Umbilical cord (tissue), 2 donors: Measurements from ENCODE around the gene KRTAP5-4. TPM values are rescaled to one million over a fixed set of nuclear protein-coding genes. Genes with fewer than 3 reads are reported as not detected.
"Not testable (repeated sequence)": the region's sequence is repeated elsewhere in the genome, so short reads cannot be mapped to it uniquely, and the experiment has no call there.

ENCODE experiments used
- DNase-seq: peaks from one replicate; pipeline ENCODE4 v3.0.0-alpha.2; 2015; ENCODE audit warnings: low spot score
- total RNA-seq: library from RNA; depleted of rRNA; stranded (reverse); fragments of >200 nt; gene quantifications from one replicate; pipeline ENCODE4 v1.2.3, GENCODE V29; 2014; ENCODE audit warnings: low replicate concordance; ENCODE audit not compliant: insufficient read depth

The KRTAP5-4 gene
- total RNA-seq, 1 donor from 2014 or later = not detected

- DNase-seq = peak; percentile 84
Measured at GRCh38 chr11:1652771-1653540, 31.0 kb upstream of the KRTAP5-4 start.

DNA sequence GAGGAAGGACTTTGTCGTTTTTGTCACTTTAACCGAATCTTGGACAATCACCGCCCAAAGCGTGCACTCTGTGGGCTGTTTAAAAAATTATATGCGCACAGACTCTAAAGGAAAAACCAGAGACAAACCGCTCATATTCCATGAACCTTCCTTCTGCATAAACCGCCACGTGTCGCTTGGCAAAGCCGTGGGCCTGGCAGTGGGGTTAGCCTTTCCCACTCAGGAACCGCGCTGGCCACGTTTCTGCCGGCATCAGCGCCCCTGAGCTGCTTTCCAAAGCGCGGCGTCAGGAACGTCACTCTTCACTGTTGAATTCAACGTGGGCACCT, 30.5 kb upstream of the KRTAP5-4 start:
- DNase-seq = no peak

GRCh38 chr11:1652026-1652425, 30.1 kb upstream of the KRTAP5-4 start:
- DNase-seq = no peak

DNA sequence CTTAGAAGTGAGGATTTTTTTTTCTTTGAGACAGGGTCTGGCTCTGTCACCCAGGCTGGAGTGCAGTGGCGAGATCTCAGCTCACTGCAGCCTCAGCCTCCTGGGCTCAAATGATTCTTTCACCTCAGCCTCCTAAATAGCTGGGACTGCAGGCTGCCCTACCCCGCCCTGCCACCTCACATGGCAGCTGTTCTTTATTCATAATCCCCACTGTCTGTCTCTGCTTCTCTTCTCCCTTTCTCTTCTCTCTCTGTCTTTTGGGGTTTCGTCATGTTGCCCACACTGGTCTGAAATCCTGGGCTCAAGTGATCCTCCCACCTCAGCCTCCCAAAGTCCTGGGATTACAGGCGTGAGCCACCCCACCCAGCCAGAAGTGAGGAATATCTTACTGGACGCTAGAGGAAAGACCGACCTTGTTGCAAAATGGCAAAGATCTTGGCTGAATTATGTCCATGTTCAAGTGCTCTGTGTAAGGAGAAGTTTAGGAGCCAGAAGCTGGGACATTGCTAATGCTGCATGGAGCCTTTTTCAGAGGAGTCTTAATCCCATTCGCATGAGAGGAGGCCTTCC, 29.6 kb upstream of the KRTAP5-4 start:
- DNase-seq = peak; percentile 95

DNA sequence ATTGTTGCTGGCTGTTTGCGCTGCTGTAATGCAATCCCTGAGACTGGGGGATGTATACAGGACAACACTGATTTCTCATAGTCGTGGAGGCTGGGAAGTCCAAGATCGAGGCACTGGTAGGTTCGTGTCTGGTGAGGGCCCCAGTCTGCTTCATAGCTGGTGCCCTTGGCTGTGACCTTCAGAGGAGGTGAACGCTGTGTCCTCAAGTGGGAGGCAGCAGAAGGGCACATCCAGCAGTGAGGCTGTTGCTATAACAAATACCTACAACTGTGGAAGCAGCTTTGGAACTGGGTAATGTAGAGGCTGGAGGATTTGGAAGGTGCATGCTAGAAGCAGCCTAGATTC, 29.0 kb upstream of the KRTAP5-4 start:
- DNase-seq = no peak

- peak; percentile 47 for DNase-seq
Measured at GRCh38 chr11:1650034-1650917, 28.3 kb upstream of the KRTAP5-4 start.

DNA sequence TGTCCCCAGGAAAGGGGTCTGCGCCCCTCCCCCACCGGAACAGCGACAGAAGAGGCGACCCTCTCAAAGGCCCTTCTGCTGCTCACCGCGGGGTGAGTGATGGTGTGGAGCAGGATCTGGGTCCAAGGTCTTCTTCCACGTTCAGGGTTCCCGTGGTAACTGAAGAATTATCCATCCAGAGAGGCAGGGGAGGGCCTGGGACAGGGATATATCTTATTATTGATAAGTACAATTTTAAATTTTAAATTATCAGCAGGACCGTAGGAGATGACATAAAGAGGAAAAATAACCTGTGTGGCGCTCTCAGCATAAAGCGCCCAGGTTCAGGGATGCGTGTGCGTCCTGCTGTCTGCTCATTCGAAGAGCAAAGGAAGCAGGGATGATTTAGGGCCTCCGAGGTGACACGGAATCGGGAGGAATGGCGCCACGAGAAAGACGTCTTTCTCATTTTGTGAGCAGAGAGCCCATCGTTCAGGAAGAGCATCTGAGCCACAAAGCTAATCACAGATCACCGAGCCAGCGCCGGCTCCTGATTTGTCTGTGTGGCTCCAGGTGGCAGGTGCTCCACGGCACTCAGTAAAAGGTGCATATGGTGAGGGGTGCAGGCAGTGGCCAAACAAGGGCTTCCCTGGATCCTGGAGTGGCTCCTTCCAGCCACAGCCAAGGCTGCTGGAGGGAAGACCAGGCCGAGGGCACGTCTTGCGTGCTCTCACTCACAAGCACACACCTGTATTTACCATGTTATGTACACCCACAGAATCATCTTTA, 26.9 kb upstream of the KRTAP5-4 start:
- no peak for DNase-seq

GRCh38 chr11:1647901-1648652, 26.1 kb upstream of the KRTAP5-4 start:
- DNase-seq = no peak

GRCh38 chr11:1646540-1646939, 24.6 kb upstream of the KRTAP5-4 start:
- DNase-seq = not testable (repeated sequence)

- no peak for DNase-seq
Measured at GRCh38 chr11:1645357-1645821, 23.5 kb upstream of the KRTAP5-4 start.

DNA sequence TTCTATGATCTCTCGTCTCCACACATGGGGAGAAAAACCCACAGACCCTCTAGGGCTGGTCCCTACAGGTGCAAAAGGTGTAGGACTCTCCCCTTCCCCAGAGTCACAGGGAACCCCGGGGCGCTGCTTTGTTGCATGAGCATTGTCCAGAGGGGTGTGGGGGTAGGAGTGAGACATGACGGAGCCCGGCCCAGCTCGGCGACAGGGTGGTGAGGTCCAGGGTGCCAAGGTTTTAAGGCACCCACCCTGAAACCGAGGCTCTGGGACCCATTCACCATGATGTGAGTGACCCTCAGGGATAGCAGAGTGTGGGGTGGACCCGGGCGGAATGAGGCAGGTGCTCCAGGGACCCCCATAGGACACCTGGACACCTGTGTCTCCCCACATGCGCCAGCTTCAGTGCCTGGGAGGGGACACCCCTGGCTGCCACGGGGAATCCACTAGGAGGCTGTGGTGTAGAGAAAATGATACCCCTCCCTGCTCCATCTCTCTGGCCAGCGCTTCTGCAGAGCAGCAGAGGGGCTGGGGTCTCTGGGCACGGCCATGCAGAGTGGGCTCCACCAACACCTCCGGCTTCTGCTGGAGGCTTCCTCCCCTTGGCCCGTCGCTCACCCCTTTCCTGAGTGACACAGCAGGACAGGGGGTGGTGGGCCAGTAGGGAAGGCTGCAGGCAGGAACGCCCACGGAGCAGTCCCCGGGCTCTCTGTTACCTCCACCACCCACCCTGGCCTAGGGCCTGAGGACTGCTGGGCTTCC, 22.8 kb upstream of the KRTAP5-4 start:
- DNase-seq = no peak

DNA sequence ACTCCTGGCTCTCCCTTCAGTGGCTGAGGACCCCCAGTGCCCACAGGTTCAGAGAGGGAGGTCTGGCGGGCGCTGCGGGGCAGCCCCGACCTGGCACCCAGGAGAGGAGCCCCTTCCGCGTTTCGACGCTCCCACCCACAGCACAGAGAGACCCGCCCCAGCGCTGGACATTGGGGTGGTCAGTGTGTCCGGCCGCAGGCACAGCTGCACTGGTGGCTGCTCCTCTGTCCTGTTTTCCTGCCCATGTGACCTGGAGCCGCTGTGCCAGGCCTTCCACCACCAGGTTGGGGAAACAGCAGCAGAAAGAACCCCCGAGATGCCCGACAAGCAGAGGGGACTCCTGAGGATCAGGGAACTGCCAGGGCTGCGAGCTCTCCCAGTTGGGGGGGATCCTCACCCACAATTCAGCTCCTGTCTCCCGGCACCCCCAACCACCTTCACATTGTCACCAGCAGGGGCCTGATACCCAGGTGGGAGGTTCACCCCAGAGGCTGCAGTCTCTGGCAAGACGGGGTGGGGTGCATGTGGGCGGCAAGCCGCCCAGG, 21.3 kb upstream of the KRTAP5-4 start:
- DNase-seq = no peak

GRCh38 chr11:1642288-1643145, 20.6 kb upstream of the KRTAP5-4 start:
- DNase-seq = no peak

- no peak for DNase-seq
Measured at GRCh38 chr11:1641096-1641495, 19.2 kb upstream of the KRTAP5-4 start.

DNA sequence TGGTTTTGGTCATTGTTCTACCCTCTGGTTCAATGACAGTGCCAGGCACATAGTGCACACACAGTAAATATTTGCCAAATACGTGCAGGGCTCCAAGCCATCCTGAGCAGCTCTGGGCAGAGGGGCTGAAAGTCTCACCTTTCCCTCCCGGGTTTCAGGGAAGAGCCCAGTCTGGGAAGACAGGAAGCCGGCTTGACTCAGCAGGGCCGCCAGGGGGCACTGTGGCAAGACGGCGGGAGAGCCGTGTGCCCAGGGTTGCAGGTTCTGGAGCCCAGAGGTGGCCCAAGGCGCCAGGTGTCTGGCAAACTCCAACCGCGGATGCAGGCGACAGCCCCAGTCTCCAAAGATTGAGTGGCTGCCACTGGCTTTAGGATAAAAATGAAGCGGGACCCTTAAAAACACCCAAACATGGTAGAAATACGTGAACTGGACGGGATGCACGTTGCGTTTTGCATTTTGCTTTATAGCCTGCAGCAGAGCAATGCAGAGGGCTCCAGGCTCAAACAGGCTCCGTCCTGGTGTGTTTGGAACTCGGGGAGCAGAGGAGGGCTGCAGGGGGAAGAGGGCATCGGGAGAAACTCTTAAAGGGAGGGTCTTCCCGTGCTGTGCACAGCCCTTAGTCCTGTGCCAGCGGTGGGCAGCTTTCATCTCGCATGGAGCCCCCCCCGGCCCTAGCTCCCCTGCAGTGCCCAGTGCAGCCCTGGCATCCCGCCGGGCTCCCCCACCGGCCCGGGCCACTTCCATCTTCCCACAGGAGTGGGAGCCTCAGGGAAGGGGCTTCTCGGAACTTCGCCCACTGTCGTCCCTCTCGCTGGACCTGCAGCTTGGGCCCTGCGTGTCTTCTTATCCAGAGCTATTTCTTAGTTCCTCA, 18.4 kb upstream of the KRTAP5-4 start:
- DNase-seq = no peak

GRCh38 chr11:1639666-1640065, 17.7 kb upstream of the KRTAP5-4 start:
- DNase-seq = no peak

DNA sequence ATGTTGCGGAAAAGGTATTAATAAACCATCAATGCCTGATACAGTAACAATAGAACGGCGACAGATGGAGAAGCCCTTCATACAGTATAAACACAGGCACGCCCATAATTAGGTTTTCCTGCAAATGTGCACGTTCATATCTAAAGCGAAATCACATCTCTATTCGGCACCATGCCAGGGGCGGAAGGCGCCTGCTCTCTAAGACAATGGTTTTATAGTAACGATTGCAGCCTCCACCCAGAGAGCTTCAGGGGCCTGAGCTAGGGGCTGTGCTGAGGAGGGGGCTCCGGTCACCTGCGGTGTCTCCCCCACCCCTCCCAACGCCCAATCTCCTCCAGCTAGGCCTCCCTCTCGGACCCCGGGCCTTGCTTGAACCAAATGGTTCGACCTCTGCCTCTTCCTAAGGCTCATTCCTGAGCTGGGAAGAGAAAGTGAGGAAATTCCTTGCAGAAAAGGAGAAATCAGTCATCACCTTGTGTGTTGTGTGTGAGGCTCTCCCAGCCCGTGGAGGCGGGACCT, 17.2 kb upstream of the KRTAP5-4 start:
- peak; percentile 26 for DNase-seq

- DNase-seq = no peak
Measured at GRCh38 chr11:1638344-1638743, 16.4 kb upstream of the KRTAP5-4 start.
